Measurements from ENCODE around the gene SMAD3. TPM values are rescaled to one million over a fixed set of nuclear protein-coding genes. Genes with fewer than 3 reads are reported as not detected.
A peak's percentile ranks its signal among the peaks of the same experiment; 100 is the strongest.

The SMAD3 gene
- total RNA-seq, 1 experiment from 2014 or later, result 89.2 TPM

DNA sequence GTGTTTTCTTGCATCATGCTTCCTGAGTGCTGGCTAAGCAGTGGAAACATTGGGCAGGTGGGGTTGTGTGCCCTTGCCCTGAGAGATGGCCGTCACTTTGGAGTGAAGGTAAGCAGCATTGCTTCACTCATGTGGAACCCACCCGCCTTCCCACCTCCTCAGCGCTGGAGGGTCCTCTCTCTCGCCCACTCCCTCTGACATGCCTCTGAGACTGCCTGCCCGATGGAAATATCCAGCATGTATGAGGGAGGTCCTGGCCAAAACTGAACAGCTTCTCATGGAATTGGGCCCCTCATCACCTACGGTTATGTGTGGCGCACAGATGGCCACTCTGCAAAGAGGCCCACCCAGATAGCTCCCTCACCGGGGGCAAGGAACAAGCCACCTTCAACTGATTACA, 48.6 kb downstream of the SMAD3 start:
- ChIA-PET CTCF (no interaction called here), POLR2A (interaction anchor here (2.1 kb wide), 1 partner anchor 12 kb away, joined by 5 read pairs; no protein-coding TSS in a partner anchor), RAD21 (ENCODE audit: low non-redundant PET in 1 of 2, low total read pairs in 2 of 2, uncharacterized antibody in 2 of 2, unreplicated experiment in 2 of 2) (no interaction called here)
- Histone ChIP-seq H3K4me1 (ENCODE audit: control insufficient read depth in 1 of 2, insufficient read depth in 2 of 2, low read length in 2 of 2) (peaks cover 70 to 92% of the 10 kb centered on the region in 2 experiments), H3K4me3 (replicated peaks in 1 of 2; ENCODE audit: low read depth in 1 of 2, low read length in 2 of 2) (no peak overlapping the region), H3K4me2 (ENCODE audit: low read length) (peak overlapping the region; percentile 8; the same call in 1 of the 2 replicates), H3K9me2 (ENCODE audit: insufficient read depth) (no peaks in the 10 kb centered on the region), H3K27ac (ENCODE audit: low read depth, low read length) (no peak overlapping the region), H3K36me3 (ENCODE audit: control insufficient read depth in 1 of 2, insufficient read depth in 2 of 2, low read length in 2 of 2) (peaks cover 0 to 14% of the 10 kb centered on the region in 2 experiments; a peak in 2 of 4 replicates), H3K9ac (ENCODE audit: low read length) (no peak overlapping the region), H4K20me1 (ENCODE audit: insufficient read depth) (no peaks in the 10 kb centered on the region), H2AFZ (ENCODE audit: low read depth, low read length, poor library complexity, severe bottlenecking) (no peak overlapping the region), H3K9me3 (ENCODE audit: control insufficient read depth in 1 of 2, insufficient read depth in 1 of 2, low read depth in 1 of 2, low read length in 2 of 2) (peaks cover 0 to 13% of the 10 kb centered on the region in 2 experiments; a peak in 1 of 4 replicates), H3K27me3 (ENCODE audit: insufficient read depth, low read length) (no peaks in the 10 kb centered on the region), H3K79me2 (ENCODE audit: insufficient read depth, low read length) (peaks cover 94% of the 10 kb centered on the region)
- intact Hi-C loops (cut with micrococcal nuclease), result no loop called here
- no TSS peak for BruUV-seq (replicated peaks)
- DNase-seq (ENCODE audit: low read depth, low spot score) (no peak), ATAC-seq (no peak)
- TF ChIP-seq, protein P1, sequence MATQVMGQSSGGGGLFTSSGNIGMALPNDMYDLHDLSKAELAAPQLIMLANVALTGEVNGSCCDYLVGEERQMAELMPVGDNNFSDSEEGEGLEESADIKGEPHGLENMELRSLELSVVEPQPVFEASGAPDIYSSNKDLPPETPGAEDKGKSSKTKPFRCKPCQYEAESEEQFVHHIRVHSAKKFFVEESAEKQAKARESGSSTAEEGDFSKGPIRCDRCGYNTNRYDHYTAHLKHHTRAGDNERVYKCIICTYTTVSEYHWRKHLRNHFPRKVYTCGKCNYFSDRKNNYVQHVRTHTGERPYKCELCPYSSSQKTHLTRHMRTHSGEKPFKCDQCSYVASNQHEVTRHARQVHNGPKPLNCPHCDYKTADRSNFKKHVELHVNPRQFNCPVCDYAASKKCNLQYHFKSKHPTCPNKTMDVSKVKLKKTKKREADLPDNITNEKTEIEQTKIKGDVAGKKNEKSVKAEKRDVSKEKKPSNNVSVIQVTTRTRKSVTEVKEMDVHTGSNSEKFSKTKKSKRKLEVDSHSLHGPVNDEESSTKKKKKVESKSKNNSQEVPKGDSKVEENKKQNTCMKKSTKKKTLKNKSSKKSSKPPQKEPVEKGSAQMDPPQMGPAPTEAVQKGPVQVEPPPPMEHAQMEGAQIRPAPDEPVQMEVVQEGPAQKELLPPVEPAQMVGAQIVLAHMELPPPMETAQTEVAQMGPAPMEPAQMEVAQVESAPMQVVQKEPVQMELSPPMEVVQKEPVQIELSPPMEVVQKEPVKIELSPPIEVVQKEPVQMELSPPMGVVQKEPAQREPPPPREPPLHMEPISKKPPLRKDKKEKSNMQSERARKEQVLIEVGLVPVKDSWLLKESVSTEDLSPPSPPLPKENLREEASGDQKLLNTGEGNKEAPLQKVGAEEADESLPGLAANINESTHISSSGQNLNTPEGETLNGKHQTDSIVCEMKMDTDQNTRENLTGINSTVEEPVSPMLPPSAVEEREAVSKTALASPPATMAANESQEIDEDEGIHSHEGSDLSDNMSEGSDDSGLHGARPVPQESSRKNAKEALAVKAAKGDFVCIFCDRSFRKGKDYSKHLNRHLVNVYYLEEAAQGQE (IDR thresholded peaks at IDR 0.05; ENCODE audit: low read depth), result no peak
- TF ChIP-seq JUND (IDR thresholded peaks at IDR 0.05), result no peak
- TF ChIP-seq POLR2A (IDR thresholded peaks at IDR 0.05; ENCODE audit: borderline replicate concordance, extremely low read depth, insufficient read depth, insufficient read length), result no peak
- TF ChIP-seq YY1 (IDR thresholded peaks at IDR 0.05; ENCODE audit: extremely low read depth, insufficient replicate concordance, low read depth, low read length), result no peak
- TF ChIP-seq POLR2AphosphoS5 (IDR thresholded peaks at IDR 0.05; ENCODE audit: low read depth, low read length), result no peak
- TF ChIP-seq MAX (IDR thresholded peaks at IDR 0.05), result no peak
- no peak for TF ChIP-seq ATF3 (IDR thresholded peaks at IDR 0.05)
- no peak for TF ChIP-seq ZFX (IDR thresholded peaks at IDR 0.05)
- no peak for TF ChIP-seq FOSL1 (IDR thresholded peaks at IDR 0.05; ENCODE audit: low read depth)
- no peak for TF ChIP-seq CEBPB (IDR thresholded peaks at IDR 0.05; ENCODE audit: low read depth)
- TF ChIP-seq, protein P2, sequence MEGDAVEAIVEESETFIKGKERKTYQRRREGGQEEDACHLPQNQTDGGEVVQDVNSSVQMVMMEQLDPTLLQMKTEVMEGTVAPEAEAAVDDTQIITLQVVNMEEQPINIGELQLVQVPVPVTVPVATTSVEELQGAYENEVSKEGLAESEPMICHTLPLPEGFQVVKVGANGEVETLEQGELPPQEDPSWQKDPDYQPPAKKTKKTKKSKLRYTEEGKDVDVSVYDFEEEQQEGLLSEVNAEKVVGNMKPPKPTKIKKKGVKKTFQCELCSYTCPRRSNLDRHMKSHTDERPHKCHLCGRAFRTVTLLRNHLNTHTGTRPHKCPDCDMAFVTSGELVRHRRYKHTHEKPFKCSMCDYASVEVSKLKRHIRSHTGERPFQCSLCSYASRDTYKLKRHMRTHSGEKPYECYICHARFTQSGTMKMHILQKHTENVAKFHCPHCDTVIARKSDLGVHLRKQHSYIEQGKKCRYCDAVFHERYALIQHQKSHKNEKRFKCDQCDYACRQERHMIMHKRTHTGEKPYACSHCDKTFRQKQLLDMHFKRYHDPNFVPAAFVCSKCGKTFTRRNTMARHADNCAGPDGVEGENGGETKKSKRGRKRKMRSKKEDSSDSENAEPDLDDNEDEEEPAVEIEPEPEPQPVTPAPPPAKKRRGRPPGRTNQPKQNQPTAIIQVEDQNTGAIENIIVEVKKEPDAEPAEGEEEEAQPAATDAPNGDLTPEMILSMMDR (IDR thresholded peaks at IDR 0.05 in 2 of 3, conservative IDR thresholded peaks at IDR 0.05 in 1 of 3; ENCODE audit: borderline replicate concordance in 1 of 3, insufficient read depth in 1 of 3, low read depth in 2 of 3, low read length in 2 of 3), result no peak
- no peak for TF ChIP-seq SRF (IDR thresholded peaks at IDR 0.05; ENCODE audit: low read depth)
- no peak for TF ChIP-seq SIN3A (IDR thresholded peaks at IDR 0.05; ENCODE audit: low read depth)
- TF ChIP-seq EZH2phosphoT487 (IDR thresholded peaks at IDR 0.05; ENCODE audit: borderline replicate concordance), result no peak
- no peak for TF ChIP-seq EGR1 (IDR thresholded peaks at IDR 0.05; ENCODE audit: low read depth)
- no peak for TF ChIP-seq EZH2 (IDR thresholded peaks at IDR 0.05)
- TF ChIP-seq, protein P3, sequence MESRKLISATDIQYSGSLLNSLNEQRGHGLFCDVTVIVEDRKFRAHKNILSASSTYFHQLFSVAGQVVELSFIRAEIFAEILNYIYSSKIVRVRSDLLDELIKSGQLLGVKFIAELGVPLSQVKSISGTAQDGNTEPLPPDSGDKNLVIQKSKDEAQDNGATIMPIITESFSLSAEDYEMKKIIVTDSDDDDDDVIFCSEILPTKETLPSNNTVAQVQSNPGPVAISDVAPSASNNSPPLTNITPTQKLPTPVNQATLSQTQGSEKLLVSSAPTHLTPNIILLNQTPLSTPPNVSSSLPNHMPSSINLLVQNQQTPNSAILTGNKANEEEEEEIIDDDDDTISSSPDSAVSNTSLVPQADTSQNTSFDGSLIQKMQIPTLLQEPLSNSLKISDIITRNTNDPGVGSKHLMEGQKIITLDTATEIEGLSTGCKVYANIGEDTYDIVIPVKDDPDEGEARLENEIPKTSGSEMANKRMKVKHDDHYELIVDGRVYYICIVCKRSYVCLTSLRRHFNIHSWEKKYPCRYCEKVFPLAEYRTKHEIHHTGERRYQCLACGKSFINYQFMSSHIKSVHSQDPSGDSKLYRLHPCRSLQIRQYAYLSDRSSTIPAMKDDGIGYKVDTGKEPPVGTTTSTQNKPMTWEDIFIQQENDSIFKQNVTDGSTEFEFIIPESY (IDR thresholded peaks at IDR 0.05; ENCODE audit: extremely low read depth, insufficient replicate concordance, low read length), result no peak
- no peak for TF ChIP-seq RAD21 (IDR thresholded peaks at IDR 0.05; ENCODE audit: low read depth)
- no peak for TF ChIP-seq ZNF274 (IDR thresholded peaks at IDR 0.05; ENCODE audit: low read depth, low read length)
- no peak for TF ChIP-seq TCF7L2 (IDR thresholded peaks at IDR 0.05; ENCODE audit: borderline replicate concordance, extremely low read depth, insufficient read depth, insufficient read length)
